GM19324 (cell line): ENCODE measurements around the gene PRCD.
"Not testable (repeated sequence)": the region's sequence is repeated elsewhere in the genome, so short reads cannot be mapped to it uniquely, and the experiment has no call there.

Experiments
- ATAC-seq: cut with Tn5 transposase; IDR thresholded peaks from one replicate; pipeline ENCODE4 v1.9.1; 2021; ENCODE audit warnings: mild to moderate bottlenecking, moderate library complexity; ENCODE audit not compliant: unreplicated experiment, low FRiP score

The PRCD gene

GRCh38 chr17:76502341-76503211 is 37.3 kb upstream of the PRCD start:
- ATAC-seq: no peak

- no peak for ATAC-seq
Observed at GRCh38 chr17:76504117-76504516, 35.7 kb upstream of the PRCD start.

GRCh38 chr17:76506408-76507345 is 33.2 kb upstream of the PRCD start:
- ATAC-seq: no peak

GRCh38 chr17:76508472-76509063 is 31.3 kb upstream of the PRCD start:
- ATAC-seq: not testable (repeated sequence)

GRCh38 chr17:76510831-76511244 is 29.0 kb upstream of the PRCD start:
- no peak for ATAC-seq

GRCh38 chr17:76511668-76512365 is 28.0 kb upstream of the PRCD start:
- ATAC-seq: no peak

GRCh38 chr17:76512366-76513305 is 27.2 kb upstream of the PRCD start:
- no peak for ATAC-seq

GRCh38 chr17:76513306-76513692 is 26.5 kb upstream of the PRCD start:
- ATAC-seq: no peak

- not testable (repeated sequence) for ATAC-seq
Observed at GRCh38 chr17:76514355-76514754, 25.5 kb upstream of the PRCD start.

GRCh38 chr17:76515274-76515949 is 24.4 kb upstream of the PRCD start:
- ATAC-seq: no peak

- no peak for ATAC-seq
Observed at GRCh38 chr17:76517638-76518038, 22.2 kb upstream of the PRCD start.

GRCh38 chr17:76519048-76519966 is 20.5 kb upstream of the PRCD start:
- no peak for ATAC-seq

- ATAC-seq: no peak
Observed at GRCh38 chr17:76521262-76521661, 18.6 kb upstream of the PRCD start.

GRCh38 chr17:76521683-76522082 is 18.2 kb upstream of the PRCD start:
- ATAC-seq: not testable (repeated sequence)

GRCh38 chr17:76523084-76524037 is 16.5 kb upstream of the PRCD start:
- no peak for ATAC-seq
